Amygdala (tissue), 56 donors: ENCODE results near the gene RAB6D.
"Not testable (repeated sequence)": the region's sequence is repeated elsewhere in the genome, so short reads cannot be mapped to it uniquely, and the experiment has no call there.

ENCODE experiments used
- DNase-seq, 56 donors: peaks; one replicate each; lab custom pipeline; 2025; lab: John Stamatoyannopoulos, UW

RAB6D gene

GRCh38 chr2:131363703-131364186 lies at the start of gene RAB6D:
TSS of gene RAB6D (minus strand) at chr2:131364168. CDS start at chr2:131363720, 448 bp downstream.
- DNase-seq: peak in 7 of 56 donors; percentile 2 to 24 (median 8)

DNA sequence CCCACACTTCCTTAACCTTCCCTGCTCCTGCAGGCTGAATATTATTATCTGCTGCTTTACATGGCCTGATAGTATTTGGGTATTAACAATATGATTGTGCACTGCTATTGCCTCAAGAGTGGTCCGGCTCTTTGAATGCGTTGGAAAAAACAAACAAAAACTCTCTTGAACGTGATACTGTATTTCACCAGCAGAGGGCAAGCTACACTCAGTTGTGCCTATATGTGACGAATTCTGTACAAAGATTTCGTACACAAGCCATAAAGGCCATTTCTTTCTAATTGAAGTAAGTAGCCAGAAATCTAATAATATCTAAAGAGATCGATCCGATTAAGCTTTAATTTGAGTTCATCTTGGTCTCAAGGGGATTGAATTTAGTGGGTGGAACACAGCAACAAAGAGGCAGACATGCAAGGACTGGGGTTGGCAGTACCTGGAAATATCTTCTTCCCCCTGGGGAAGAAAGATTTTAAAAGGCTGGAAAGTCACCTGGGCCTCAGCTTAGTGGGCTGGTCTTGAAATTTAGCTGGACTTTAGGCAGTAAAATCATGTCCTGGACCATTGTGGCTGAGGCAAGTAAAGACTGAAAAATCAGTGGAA lies 49.3 kb upstream of the RAB6D start:
- peak in 3 of 56 donors; percentile 4 to 26 (median 25) for DNase-seq

GRCh38 chr2:131410173-131410572 lies 46.2 kb upstream of the RAB6D start:
- no peak for DNase-seq

- no peak for DNase-seq
Observed at GRCh38 chr2:131408778-131409177, 44.8 kb upstream of the RAB6D start.

DNA sequence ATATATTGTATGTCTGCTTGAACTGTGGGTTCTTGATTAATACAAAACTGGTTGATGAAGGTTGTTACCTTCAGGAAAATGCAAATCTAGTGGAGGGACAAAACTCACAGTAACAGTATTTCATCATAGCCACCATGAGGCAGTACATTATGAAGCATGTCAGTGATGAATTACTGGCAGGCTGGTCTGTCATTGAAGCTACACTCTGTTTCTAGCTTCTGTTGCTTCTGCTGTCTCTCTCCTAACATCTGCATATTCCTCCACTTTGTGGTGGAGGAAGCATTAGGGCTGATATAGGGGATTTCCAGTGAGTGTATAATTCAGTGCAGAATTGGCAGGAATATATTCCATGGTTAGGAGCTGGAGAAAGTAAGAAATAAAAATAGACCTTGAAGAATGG lies 44.2 kb upstream of the RAB6D start:
- no peak for DNase-seq

- no peak for DNase-seq
Observed at GRCh38 chr2:131404753-131405152, 40.8 kb upstream of the RAB6D start.

DNA sequence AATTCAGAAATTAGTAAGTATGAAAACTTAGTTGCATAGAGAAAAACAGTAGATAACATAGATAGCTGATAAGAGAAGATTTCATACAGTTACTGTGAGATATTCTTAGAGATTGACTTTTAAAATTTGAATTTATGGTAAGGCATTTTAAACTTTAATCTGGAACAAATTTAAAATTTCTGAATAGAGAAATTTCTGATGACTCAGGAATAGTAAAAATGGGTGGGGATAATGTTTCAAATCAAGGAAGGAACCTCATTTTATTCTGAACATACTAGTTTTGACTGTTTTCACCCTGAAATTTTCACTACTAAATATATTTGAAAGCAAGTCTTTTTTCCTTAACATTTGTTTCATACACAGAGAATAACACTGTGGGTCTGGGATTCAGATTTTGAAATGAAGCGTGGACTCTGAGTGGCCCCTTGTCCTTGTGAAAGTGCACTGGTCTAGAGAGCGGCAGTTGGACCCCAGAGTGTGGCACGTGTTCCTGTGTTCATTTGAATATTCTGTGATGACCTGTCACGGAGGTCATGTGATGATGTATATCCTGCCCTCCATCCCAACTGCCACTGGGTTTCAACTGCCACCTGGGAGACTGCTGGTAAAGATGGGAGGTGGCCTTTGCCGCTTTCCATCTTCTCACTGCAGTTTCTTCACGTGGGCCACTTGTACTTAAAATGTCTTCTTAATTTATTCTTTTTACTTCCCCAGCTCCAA lies 38.5 kb upstream of the RAB6D start:
- DNase-seq: no peak

- DNase-seq: no peak
Observed at GRCh38 chr2:131400849-131401248, 36.9 kb upstream of the RAB6D start.

DNA sequence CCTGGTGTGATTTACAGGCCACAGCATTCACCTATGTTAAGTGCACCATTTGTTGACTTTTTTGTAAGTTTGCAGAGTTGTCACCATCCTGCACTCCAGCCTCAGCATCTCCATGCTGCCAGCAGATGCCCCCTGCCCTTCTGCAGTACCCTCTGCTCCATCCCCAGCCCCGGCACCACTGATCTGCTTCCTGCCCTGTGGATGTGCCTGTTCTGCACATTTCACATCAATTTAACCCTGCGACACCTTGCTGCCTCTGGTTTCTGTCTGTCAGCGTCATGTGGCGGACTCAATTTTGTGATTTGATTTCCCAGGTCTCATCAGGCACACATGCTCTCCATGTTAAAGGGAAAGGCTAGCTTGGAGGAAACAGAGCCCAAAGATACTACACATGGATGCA lies 36.5 kb upstream of the RAB6D start:
- DNase-seq: not testable (repeated sequence)

- not testable (repeated sequence) for DNase-seq
Observed at GRCh38 chr2:131396209-131396608, 32.2 kb upstream of the RAB6D start.

GRCh38 chr2:131395024-131395645 lies 31.2 kb upstream of the RAB6D start:
- peak in 1 of 56 donors; percentile 8 for DNase-seq

- DNase-seq: no peak
Observed at GRCh38 chr2:131394147-131394931, 30.4 kb upstream of the RAB6D start.

DNA sequence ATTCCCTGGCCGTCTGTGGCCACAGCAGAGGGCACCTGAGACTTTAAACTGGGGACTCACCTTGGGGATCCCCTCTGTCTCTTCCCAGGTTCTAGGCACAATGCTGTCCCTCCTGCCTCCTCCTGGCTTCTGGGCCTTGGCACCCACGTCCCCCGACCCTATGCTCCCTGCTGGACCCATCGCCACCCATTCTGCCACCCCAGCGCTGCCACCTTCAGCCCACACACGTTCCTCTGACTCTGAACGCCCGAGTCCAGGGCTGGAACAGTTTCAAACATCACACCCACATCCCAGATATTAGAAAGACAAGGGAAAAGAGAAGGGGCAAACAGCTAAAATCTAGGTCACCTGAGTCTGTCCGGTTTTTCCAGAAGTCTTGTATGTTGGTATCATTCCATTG lies 28.0 kb upstream of the RAB6D start:
- not testable (repeated sequence) for DNase-seq

DNA sequence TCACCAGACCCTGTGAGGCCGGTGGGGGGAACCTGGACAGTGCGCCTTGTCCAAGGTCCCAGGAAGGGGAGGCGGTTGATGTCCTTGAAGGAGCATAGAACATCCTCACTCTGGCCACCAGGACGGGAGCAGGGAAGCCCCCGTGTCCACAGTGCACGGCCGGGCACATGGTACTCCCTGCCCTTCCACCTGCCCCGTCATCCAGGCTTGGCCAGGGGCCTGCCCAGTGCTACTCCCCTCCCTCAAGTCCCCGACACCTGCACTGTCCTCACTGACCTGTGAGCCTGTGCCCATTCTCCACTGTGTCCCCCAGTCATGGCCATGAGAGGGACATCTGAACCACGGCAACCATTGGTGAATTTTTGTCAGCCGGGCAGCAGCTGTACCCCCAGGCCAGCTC lies 27.5 kb upstream of the RAB6D start:
- DNase-seq: not testable (repeated sequence)

DNA sequence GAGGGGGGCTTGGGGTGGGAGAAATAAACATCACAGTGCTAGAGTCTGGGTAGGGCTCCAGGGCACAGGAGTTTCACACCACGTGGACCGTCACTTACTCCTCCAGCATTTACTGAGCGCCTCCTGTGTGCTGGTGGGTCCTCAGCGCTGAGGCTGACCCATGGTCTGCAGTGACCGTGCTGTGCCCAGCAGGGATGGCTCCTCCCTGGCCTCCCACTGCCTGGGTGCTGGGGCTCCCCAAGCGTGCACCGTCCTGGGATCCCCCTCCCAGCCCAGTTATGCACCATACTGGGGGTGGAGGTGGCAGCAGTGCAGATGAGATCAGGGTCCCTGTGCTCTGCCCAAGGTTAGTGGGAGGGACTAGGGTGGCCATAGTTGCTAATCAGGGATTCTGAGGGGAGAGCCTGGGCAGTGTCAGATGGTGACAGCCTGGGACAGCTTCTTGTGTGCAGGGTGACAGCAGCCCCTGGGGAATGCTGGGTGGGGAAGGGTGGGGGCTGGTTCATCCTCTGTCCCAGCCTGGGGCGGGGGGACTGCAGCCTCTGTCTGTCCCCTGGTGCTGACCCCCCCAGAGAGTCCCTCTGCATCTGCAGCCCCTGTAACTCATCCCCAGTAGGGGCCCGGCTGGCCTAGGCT lies 26.6 kb upstream of the RAB6D start:
- DNase-seq: not testable (repeated sequence)

DNA sequence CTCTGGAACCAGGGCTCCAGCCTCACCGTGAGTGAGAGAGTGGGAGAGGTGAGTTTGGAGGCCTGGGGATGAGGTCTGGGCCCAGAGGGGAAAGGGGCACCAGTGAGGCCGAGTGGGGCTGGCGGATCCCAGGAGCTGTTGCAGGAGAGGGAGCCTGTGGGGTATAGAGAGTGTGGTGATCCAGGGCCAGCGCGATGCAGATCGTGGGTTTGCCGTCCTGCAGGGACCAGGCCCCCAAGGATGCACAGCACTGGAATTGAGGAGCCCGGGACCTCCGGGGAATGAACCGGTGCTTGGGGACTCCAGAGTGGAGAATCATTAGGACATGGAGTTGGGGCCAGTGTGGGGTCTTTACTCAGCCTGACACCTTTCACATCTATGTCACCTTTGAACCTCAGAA lies 25.7 kb upstream of the RAB6D start:
- no peak for DNase-seq

DNA sequence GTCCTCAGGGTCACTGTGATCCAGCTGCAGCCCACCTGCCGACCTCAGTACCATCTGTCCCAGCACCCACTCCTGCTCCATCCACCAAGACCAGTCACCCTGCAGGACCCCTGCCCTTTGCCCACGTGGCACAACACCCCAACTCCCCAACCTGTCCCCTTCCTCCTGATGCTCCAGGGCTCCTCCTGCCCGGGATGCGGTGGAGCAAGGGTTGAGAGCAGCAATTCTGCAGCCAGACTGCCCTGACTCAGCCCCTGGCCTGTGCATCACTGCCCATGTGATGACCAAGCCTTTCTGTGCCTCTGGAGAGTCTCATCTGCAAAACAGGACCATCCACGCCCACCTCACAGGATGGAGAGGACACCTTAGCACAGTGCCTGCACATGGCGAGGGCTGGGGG lies 24.9 kb upstream of the RAB6D start:
- not testable (repeated sequence) for DNase-seq

GRCh38 chr2:131373111-131373510 lies 9.1 kb upstream of the RAB6D start:
- not testable (repeated sequence) for DNase-seq

GRCh38 chr2:131369954-131370353 lies 6.0 kb upstream of the RAB6D start:
- no peak for DNase-seq

GRCh38 chr2:131368493-131369066 lies 4.6 kb upstream of the RAB6D start:
- not testable (repeated sequence) for DNase-seq
